HG03103 (cell line): ENCODE measurements around the gene TAX1BP1.
"Not testable (repeated sequence)": the region's sequence is repeated elsewhere in the genome, so short reads cannot be mapped to it uniquely, and the experiment has no call there.

ENCODE experiments used
- ATAC-seq: cut with Tn5 transposase; IDR thresholded peaks from one replicate; pipeline ENCODE4 v1.9.1; 2021; ENCODE audit warnings: low read depth; ENCODE audit not compliant: unreplicated experiment

TAX1BP1 gene

DNA sequence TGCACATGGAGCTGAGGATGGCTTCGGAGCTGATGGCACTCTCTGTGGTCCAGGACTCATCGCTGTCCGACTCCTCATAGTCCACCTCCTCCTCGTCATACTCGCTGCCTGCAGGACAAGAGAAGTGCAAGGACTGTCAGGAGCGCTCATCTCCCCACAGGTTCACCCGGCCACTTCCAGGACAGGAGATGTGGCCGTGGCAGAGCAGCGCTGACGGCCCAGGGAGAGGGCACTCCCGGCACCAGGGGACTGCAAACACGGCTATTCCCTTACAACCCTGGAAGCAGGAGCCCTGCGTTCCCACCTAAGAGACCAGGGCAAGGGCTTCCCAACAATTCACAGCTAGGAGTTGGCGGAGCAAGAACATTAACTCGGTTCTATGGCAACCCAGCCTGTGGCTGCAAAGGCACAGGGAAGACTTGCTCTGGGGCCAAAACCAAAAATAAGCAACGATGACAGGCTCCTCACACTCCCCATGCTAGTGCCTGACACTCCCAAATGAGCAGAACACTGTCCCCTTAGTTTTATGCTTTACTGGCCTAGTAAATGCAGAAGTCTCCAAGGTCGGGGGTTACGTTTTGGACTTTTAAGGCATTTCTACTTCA, 100.9 kb downstream of the TAX1BP1 start:
- no peak for ATAC-seq

DNA sequence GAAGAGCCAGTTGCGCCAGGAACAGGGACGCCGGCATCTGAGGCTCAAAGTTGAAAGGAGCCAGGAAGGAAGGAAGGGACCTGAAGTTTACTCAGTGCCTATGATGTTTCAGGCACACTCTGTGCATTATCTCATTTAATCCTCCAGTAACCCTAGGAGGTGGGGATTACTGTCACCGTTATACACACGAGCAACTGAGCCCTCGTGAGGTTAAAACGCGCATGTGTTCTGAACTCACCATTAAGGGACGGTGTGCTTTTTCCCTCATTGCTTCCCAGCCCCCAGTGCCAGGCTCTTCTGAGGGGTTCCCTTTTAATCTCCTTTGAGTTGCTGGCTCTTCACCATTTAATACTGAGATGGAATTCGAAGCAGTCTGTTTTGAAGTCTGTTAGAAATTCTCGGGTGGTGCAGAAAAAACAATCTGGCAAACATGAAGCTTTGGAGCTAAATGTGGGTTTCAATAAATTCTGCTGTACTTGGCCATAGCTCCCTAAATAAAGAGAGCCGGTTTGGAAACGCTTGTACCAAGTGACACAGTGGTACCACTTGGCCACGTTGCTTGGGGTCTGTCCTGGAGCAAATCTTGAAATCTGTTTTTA, 102.2 kb downstream of the TAX1BP1 start:
- no peak for ATAC-seq

- no peak for ATAC-seq
Measured at GRCh38 chr7:27842851-27843250, 102.9 kb downstream of the TAX1BP1 start.

GRCh38 chr7:27843584-27844305, 103.8 kb downstream of the TAX1BP1 start:
- no peak for ATAC-seq

GRCh38 chr7:27846388-27846787, 106.4 kb downstream of the TAX1BP1 start:
- no peak for ATAC-seq

DNA sequence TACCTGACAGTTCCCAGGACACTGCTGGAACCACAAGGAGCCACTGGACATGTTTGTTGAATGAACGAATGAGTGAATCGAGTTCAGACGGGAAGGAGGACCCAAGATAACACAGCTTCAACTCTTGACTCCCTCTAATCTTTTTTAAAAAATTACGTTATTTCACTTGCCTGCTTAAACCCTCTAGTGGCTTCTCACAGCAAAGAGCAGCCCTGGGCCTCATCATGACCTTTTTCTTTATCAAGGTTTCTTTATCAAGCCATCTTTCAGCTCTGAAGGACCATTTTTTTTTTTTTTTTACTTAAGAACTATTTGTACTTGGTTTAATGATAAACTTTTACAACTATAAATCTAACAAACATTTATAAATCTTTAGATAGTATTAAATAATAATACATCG, 110.6 kb downstream of the TAX1BP1 start:
- no peak for ATAC-seq

DNA sequence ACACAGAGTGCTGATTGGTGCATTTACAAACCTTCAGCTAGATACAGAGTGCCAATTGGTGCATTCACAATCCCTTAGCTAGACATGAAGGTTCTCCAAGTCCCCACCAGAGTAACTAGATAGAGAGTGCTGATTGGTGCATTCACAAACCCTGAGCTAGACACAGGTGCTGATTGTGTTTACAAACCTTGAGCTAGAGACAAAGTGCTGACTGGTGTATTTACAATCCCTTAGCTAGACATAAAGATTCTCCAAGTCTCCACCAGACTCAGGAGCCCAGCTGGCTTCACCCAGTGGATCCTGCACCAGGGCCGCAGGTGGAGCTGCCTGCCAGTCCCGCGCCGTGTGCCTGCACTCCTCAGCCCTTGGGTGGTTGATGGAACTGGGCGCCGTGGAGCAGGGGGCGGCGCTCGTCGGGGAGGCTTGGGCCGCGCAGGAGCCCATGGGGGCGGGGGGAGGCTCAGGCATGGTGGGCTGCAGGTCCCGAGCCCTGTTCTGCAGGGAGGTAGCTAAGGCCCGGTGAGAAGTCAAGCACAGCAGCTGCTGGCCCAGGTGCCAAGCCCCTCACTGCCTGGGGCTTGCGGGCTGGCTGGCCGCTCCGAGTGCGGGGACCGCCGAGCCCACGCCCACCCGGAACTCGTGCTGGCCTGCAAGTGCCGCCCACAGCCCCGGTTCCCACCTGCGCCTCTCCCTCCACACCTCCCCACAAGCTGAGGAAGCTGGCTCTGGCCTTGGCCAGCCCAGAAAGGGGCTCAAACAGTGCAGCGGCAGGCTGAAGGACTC, 116.9 kb downstream of the TAX1BP1 start:
- not testable (repeated sequence) for ATAC-seq

DNA sequence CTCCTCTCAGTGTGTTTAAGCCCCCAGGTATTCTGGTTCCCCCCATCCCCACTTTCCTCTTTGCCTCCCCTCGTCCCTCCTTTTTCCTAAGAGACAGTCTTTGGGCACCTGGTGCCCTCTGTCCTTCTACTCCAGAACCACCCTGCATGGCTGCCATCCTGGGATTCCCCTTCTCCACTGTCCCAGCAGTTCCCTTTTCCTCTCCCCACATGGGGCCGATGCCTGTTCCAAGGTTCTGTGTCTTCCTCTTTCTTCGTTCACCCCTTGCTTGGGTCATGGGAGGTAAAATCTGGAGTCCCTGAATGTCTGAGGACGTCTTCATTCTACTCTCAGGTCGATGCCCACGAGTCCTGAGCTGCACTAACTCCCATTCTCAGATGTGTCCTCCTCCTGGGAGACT, 120.8 kb downstream of the TAX1BP1 start:
- no peak for ATAC-seq

DNA sequence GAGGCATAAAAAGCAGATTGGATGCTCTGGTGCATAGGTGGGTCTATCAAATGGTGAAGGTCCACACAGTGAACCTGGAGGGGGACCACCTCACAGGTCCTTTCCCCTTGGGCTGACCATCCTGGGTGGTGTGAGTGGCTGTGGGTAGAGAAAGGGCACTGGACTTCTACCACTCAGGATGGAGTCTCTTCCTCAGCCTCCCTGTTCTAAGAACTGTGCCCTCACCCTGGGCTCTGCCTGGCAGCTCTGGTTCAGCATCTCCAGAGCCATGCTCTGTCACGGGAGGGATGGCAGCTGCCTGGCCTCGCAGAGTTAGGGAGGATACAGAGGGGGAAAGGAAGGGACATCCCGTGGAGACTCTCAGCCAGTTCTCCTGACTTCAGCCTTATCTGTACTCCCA, 121.8 kb downstream of the TAX1BP1 start:
- no peak for ATAC-seq

- ATAC-seq: no peak
Measured at GRCh38 chr7:27863880-27864279, 123.9 kb downstream of the TAX1BP1 start.

GRCh38 chr7:27866256-27866655, 126.3 kb downstream of the TAX1BP1 start:
- no peak for ATAC-seq

GRCh38 chr7:27866828-27867672, 127.1 kb downstream of the TAX1BP1 start:
- no peak for ATAC-seq

- ATAC-seq: no peak
Measured at GRCh38 chr7:27868131-27868550, 128.2 kb downstream of the TAX1BP1 start.

GRCh38 chr7:27869056-27869455, 129.1 kb downstream of the TAX1BP1 start:
- ATAC-seq: no peak

DNA sequence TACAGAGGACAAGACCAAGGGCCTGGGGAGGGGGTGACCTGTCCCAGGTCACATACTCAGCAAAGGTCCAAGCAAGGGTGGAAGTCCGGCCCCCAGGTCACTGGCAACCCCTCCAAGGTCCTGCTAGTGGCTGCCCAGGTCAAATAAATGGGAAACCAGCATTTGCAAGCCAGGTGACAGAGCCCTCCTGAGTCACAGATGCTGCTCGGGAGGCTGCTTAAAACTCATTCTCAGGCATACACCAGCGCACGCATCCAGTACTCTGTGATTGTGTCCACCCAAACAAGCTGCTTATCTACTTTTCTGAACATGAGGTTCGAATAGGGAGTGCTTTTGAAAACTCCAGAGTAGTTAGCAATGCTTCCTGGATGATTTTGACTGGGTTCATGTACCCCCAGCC, 130.6 kb downstream of the TAX1BP1 start:
- ATAC-seq: no peak

DNA sequence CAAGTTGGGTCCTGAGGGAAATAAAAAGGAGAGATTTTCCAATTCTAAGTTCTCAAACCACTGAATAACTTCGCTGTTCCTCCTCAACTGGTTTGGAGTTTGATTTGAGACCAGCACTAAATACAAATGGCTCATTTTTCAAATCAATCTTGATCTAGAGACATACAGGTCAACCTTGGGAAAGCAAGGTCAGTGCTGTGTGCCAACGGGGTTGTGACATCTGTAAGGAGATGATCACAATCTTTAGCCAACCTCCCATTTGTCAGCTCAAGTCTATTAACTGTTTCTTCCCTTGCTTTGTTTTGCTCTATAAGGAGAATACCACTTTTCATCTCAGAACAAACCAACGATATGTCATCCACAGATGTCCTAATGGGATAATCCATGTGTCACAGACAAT, 131.1 kb downstream of the TAX1BP1 start:
- ATAC-seq: no peak

- no peak for ATAC-seq
Measured at GRCh38 chr7:27871866-27872265, 131.9 kb downstream of the TAX1BP1 start.

DNA sequence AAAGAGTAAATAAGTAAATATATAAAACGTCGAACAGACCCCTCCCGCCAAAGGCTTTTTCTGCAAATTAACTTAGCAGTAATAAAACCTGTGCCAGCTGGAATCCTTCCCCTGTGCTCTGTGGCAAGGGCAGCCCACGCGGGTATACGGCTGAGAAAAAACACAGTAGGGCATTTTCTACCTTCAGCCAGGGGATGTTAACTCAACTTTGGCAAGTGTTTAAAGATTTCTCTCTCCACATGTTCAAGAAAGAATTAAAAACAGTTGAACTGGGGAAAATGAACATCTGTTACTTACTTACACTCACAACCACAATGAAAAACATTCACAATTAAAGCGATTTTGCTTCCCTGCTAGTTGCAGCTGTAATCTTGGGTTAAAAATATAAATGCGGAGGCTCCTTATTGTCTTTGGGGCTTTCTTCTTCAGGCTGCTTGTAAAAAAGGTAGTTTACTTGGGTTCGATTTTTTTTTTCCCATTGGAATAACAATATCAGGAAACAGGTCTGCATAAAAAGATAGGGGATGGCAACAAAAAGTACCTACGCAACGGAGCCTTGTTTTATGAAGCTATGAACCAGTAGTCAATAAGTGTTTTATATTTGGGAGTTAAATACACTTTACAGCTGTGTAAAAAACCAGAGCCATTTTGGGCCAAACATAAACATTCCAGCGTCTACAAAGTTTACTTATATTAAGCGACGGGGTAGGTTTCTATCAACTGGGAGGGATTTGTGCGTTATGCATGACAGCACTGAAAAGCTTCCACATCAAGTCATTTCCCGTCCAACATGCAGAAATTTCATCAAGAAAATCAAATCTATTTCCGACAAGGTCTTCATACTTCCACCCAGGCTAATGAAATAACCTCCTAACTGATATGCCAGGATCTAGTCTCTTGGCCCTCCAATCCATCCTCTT, 132.7 kb downstream of the TAX1BP1 start:
- no peak for ATAC-seq
